Testis (tissue), 3 donors: ENCODE results near the gene HORMAD1. TPM values are rescaled to one million over a fixed set of nuclear protein-coding genes. Genes with fewer than 3 reads are reported as not detected.

Experiments used
- DNase-seq: peaks from one replicate; pipeline ENCODE4 v3.0.0-alpha.2; 2019
- H3K27ac ChIP-seq, 2 donors: fragments of 200-600 bp; sonication (generic); one replicate each; pipeline ENCODE4 v1.5.1; 2019
- H3K27me3 ChIP-seq: fragments of 200-600 bp; sonication (generic); one replicate; pipeline ENCODE4 v1.5.1; 2019
- H3K36me3 ChIP-seq: fragments of 200-600 bp; sonication (generic); one replicate; pipeline ENCODE4 v1.5.1; 2017; ENCODE audit warnings: low read depth; ENCODE audit errors: missing control alignments
- H3K4me1 ChIP-seq: fragments of 200-600 bp; sonication (generic); one replicate; pipeline ENCODE4 v1.5.1; 2019
- H3K4me3 ChIP-seq, 2 donors: fragments of 200-600 bp; sonication (generic); one replicate each; pipeline ENCODE4 v1.5.1; 2017 to 2019
- H3K9me3 ChIP-seq: fragments of 200-600 bp; sonication (generic); one replicate; pipeline ENCODE4 v1.5.1; 2017
- CTCF ChIP-seq, 3 experiments: fragments of 450-650 bp in 2 of 3; fragments of 200-600 bp in 1 of 3; sonication (generic) in 1 of 3; IDR thresholded peaks; one replicate each; pipeline ENCODE4 v1.5.1; 2016 to 2019; ENCODE audit warnings: antibody characterized with exemption in 3 of 3, mild to moderate bottlenecking in 2 of 3, moderate library complexity in 1 of 3
- POLR2A ChIP-seq: fragments of 450-650 bp; IDR thresholded peaks from one replicate; pipeline ENCODE4 v1.6.1; 2017; ENCODE audit warnings: antibody characterized with exemption, mild to moderate bottlenecking, moderate library complexity
- WGBS, 2 donors: methylation state at CpG; one replicate each; pipeline ENCODE4 v1.1.5; 2018; 5-methylcytosine and 5-hydroxymethylcytosine counted together
- intact Hi-C: fragments of 100-400 bp; cut with DNase I; formaldehyde crosslinking; loops from one replicate; pipeline ENCODE4 v1.15.1; 2023; ENCODE audit warnings: low total_unique reads
- polyA plus RNA-seq: library from polyadenylated mRNA; stranded (reverse); fragments of 350-450 nt; fragmentation: Illumina TruSeq; extraction: RNeasy Lipid Tissue Mini Kit (QIAGEN cat#74804); gene quantifications from one replicate; pipeline ENCODE4 v1.2.3, GENCODE V29; 2014; ENCODE audit warnings: low read depth, low replicate concordance; ENCODE audit not compliant: insufficient read depth
- total RNA-seq, 2 donors: library from RNA; depleted of rRNA; stranded (reverse); fragments of >200 nt; gene quantifications; one replicate each; pipeline ENCODE4 v1.2.3, GENCODE V29; 2016

HORMAD1 gene
- total and polyA plus RNA-seq, 3 donors from 2014 or later, result 56.6 to 164 (median 89.9) TPM

- Histone ChIP-seq H3K27me3 (no peaks in the 10 kb centered on the region), H3K4me1 (peaks cover 3% of the 10 kb centered on the region), H3K36me3 (no peaks in the 10 kb centered on the region), H3K27ac (no peak overlapping the region), H3K9me3 (no peaks in the 10 kb centered on the region), H3K4me3 (no peak overlapping the region)
- intact Hi-C loops, result no loop called here
- no peak for DNase-seq
- WGBS, 2 donors, result 78 to 90% methylated on average over 3 of the region's 3 CpGs
- TF ChIP-seq POLR2A (no peak), CTCF (IDR thresholded peaks at IDR 0.05) (no peak)
Observed at GRCh38 chr1:150763018-150763417, 42.3 kb upstream of the HORMAD1 start.

GRCh38 chr1:150762552-150762951 lies 41.9 kb upstream of the HORMAD1 start:
- Histone ChIP-seq H3K4me3 (no peak overlapping the region), H3K4me1 (peaks cover 3% of the 10 kb centered on the region), H3K36me3 (no peaks in the 10 kb centered on the region), H3K9me3 (no peaks in the 10 kb centered on the region), H3K27ac (no peak overlapping the region), H3K27me3 (no peaks in the 10 kb centered on the region)
- 88 to 94% methylated on average over 2 of the region's 2 CpGs for WGBS, 2 donors
- DNase-seq, result no peak
- intact Hi-C loops, result no loop called here
- TF ChIP-seq POLR2A (no peak), CTCF (IDR thresholded peaks at IDR 0.05) (no peak)

GRCh38 chr1:150761801-150762200 lies 41.1 kb upstream of the HORMAD1 start:
- DNase-seq, result no peak
- intact Hi-C loops, result no loop called here
- H3K9me3 ChIP-seq, result no peaks in the 10 kb centered on the region
- no peaks in the 10 kb centered on the region for H3K36me3 ChIP-seq
- H3K27ac ChIP-seq, result no peak overlapping the region
- 93 to 96% methylated on average over 1 of the region's 1 CpG for WGBS, 2 donors
- H3K27me3 ChIP-seq, result no peaks in the 10 kb centered on the region
- TF ChIP-seq CTCF (IDR thresholded peaks at IDR 0.05) (no peak), POLR2A (no peak)
- H3K4me1 ChIP-seq, result peaks cover 3% of the 10 kb centered on the region
- no peak overlapping the region for H3K4me3 ChIP-seq

GRCh38 chr1:150760013-150760412 lies 39.3 kb upstream of the HORMAD1 start:
- no peaks in the 10 kb centered on the region for H3K36me3 ChIP-seq
- H3K4me3 ChIP-seq, result no peak overlapping the region
- TF ChIP-seq POLR2A (no peak), CTCF (IDR thresholded peaks at IDR 0.05) (no peak)
- DNase-seq, result no peak
- intact Hi-C loops, result no loop called here
- WGBS, 2 donors, result 89 to 95% methylated on average over 3 of the region's 3 CpGs
- H3K27ac ChIP-seq, result no peak overlapping the region
- H3K4me1 ChIP-seq, result peaks cover 3% of the 10 kb centered on the region
- no peaks in the 10 kb centered on the region for H3K27me3 ChIP-seq
- H3K9me3 ChIP-seq, result no peaks in the 10 kb centered on the region

GRCh38 chr1:150753416-150753815 lies 32.7 kb upstream of the HORMAD1 start:
- no peaks in the 10 kb centered on the region for H3K36me3 ChIP-seq
- intact Hi-C loops, result no loop called here
- no peak overlapping the region for H3K4me3 ChIP-seq
- no peaks in the 10 kb centered on the region for H3K27me3 ChIP-seq
- TF ChIP-seq POLR2A, result no peak
- TF ChIP-seq CTCF (IDR thresholded peaks at IDR 0.05), result no peak
- H3K9me3 ChIP-seq, result no peaks in the 10 kb centered on the region
- no peak overlapping the region for H3K27ac ChIP-seq
- no peaks in the 10 kb centered on the region for H3K4me1 ChIP-seq
- WGBS, 2 donors, result 90 to 97% methylated on average over 2 of the region's 2 CpGs
- no peak for DNase-seq
